T1000 (cell line): ENCODE measurements around the gene RYR3.
A peak's percentile ranks its signal among the peaks of the same experiment; 100 is the strongest.

Experiments used
- DNase-seq: peaks from one replicate; lab custom pipeline; 2025; ENCODE audit warnings: mixed read lengths; lab: John Stamatoyannopoulos, UW

Gene RYR3

DNA sequence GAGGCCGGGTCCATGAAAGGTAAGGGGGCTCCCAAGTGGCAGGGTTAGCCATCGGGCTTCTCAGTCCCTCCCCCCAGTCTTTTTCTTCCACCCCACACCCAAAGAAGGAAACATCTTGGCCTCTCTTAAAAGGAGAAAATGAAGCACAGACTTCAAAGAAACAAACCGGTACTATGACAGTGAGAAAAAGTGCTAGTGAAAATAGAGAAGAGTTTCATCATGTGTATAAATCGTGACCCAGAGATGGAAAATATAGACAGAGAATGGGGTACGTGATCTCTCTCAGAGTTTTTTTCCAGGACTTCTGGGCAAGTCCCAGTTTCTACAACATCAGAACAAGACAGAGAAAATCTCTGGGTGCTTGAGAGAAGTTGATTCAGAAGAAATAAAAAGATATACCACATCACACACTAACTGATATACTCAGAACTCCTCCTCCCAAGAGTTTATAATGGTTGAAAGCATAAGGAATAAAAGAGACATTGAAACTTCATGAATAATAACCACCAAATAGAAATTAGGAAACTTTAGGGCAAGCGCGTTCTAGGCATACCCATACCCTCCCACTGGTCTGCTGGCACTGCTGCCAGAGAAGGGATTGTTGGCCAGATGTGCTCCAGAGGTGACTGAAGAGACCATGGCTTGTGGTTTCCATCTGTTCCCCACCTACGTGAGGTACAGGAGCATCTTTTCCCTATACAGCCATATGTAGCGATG, 338.6 kb downstream of the RYR3 start:
- no peak for DNase-seq

GRCh38 chr15:33654860-33655259, 344.1 kb downstream of the RYR3 start:
- no peak for DNase-seq

GRCh38 chr15:33655488-33655887, 344.7 kb downstream of the RYR3 start:
- no peak for DNase-seq

DNA sequence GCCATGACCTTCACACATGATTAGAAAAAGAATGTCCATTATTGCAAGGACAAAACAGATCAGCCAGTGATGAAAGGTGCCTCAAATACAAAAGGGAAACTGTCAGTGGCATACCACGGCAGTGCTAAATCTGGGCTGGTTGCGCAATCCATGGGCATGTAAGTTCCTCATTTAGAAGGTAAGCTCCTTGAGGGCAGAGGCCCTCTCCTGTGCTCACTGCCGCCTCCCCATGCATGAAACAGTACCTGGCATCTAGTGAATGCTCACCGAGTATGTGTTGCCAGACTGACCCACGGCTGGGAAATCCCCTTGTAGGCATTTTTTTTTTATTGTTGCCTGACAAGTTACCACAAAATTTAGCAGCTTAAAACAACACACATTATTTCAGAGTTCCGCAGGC, 345.4 kb downstream of the RYR3 start:
- DNase-seq: no peak

DNA sequence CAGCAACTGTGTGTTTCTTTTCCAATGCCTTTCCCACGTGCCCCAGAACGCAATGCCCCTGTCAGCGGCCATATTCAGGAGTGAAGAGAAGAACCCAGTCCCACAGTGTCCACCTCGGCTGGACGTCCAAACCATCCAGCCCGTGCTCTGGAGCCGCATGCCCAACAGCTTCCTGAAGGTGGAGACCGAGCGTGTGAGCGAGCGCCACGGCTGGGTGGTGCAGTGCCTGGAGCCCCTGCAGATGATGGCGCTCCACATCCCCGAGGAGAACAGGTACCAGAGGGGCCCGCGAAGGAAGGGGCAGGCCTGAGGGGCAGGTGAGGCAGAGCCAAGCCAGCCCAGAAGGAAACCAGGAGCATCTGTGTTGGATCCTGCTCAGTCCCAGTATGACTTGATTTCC, 349.4 kb downstream of the RYR3 start:
- no peak for DNase-seq

DNA sequence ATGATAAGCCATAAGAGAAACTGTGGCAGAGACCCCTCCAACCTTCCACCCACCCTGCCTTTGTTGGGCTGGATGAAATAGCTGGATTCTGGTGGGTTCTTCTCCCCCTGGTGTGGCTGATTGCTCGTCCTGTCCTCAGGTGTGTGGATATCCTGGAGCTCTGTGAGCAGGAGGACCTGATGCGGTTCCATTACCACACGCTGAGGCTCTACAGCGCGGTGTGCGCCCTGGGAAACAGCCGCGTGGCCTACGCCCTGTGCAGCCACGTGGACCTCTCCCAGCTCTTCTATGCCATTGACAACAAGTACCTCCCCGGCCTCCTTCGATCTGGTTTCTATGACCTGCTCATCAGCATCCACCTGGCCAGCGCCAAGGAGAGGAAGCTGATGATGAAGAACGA, 351.2 kb downstream of the RYR3 start:
- no peak for DNase-seq

DNA sequence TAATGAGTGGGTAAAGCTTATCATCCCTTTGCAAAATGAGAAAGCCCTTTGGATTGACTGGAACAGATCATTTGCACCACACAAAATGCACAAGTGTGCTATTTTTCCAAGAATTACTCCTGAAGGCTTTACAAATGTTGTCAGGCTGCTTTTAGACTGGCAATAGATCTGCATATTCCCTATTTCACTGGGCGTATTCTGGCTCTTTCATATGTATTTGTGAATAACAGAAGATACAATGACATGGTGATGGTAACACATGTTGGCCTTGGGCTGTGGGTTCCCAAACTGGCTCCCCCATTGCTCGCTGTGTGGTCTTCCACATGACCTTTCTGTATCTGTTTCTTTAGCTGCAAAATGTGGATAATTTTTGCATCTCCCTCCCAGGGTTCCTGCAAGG, 354.2 kb downstream of the RYR3 start:
- DNase-seq: no peak

- no peak for DNase-seq
Observed at GRCh38 chr15:33670567-33670966, 359.8 kb downstream of the RYR3 start.

- DNase-seq: no peak
Observed at GRCh38 chr15:33671456-33671855, 360.7 kb downstream of the RYR3 start.

DNA sequence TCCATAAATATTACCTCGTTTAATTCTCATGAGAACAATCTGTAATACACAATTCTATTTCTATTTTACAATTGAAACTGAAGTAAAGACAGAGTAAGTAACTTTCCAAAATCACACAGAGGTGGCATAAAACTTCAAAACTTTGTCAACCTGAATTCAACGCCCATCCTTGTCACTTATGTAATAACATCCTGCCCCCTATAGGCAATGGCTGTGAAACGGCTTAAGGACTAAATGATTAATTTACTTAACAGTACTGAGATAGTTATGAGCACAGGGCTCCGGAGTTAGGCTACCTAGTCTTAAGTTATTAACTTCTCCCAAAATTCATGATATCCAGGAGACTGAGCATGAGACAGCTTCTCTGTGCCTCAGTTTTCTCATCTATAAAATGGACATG, 364.5 kb downstream of the RYR3 start:
- DNase-seq: no peak

GRCh38 chr15:33677238-33677830, 366.6 kb downstream of the RYR3 start:
- no peak for DNase-seq

DNA sequence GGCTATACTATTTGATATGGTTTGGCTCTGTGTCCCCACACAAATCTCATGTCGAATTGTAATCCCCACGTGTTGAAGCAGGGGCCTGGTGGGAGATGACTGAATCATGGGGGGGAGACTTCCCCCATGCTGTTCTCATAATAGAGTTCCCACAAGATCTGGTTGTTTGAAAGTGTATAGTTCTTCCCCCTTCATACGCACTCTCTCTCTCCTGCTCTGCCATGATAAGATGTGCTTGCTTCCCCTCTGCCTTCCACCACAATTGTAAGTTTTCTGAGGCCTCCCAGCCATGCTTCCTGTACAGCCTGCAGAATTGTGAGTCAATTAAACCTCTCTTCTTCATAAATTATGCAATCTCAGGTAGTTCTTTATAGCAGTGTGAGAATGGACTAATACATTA, 367.4 kb downstream of the RYR3 start:
- no peak for DNase-seq

- no peak for DNase-seq
Observed at GRCh38 chr15:33678602-33679001, 367.8 kb downstream of the RYR3 start.

GRCh38 chr15:33679061-33679460, 368.3 kb downstream of the RYR3 start:
- no peak for DNase-seq

DNA sequence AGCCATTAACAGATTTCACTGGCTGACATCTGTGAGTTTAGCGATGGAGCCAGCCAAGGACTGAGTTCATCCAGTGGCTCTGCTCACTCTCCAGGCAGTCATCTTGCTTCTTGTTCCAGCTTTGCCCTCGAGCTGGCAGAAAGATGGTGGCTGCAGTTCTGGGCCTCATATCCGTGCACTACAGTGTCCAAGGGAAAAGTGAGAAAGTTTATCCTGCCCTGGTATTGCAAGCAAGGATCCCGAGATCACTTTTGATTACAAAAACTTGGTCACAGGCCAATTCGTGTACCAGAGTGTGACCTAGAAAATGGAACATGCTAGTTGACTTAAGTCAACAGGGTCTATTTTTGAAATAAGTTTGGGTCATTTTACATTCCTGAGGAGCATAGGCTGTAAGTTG, 369.6 kb downstream of the RYR3 start:
- no peak for DNase-seq

- no peak for DNase-seq
Observed at GRCh38 chr15:33693166-33693800, 382.5 kb downstream of the RYR3 start.

DNA sequence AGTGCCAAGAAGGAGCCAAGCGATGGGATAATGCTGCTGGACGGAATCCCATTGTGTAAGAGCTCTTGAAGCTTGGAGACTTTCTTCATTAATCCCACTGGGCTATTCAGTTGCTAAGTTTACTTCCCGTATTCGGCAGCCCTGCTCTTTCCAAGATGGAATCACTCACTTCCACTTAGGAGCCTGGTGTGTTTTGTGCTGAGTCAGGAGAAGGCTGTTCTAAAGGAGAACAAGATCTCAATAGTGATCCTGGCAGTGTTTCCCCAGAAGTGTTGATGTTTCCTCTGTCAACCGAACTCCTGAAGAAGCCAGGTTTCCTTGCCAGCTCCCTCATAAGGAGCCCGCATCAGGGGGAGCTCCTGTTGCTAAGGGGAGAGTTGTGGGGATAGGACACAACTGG, 387.4 kb downstream of the RYR3 start:
- DNase-seq: no peak

DNA sequence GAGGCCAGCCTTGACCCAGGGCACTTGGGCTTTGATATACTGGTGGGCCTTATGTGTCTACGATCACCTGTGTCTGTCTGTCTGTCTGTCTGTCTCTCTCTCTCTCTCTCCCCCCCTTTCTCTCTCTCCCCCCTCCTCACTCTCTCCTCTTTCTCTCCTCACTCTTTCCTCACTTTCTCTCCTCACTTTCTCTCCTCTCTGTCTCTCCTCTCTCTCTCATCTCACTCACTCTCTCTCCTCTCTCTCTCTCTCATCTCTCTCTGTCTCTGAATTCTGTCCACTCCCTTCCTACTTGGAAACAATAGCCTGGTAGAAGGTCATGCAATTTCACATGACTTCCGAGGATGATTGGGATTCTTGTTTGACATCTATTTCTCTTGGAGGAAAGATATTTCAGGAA, 388.4 kb downstream of the RYR3 start:
- no peak for DNase-seq

DNA sequence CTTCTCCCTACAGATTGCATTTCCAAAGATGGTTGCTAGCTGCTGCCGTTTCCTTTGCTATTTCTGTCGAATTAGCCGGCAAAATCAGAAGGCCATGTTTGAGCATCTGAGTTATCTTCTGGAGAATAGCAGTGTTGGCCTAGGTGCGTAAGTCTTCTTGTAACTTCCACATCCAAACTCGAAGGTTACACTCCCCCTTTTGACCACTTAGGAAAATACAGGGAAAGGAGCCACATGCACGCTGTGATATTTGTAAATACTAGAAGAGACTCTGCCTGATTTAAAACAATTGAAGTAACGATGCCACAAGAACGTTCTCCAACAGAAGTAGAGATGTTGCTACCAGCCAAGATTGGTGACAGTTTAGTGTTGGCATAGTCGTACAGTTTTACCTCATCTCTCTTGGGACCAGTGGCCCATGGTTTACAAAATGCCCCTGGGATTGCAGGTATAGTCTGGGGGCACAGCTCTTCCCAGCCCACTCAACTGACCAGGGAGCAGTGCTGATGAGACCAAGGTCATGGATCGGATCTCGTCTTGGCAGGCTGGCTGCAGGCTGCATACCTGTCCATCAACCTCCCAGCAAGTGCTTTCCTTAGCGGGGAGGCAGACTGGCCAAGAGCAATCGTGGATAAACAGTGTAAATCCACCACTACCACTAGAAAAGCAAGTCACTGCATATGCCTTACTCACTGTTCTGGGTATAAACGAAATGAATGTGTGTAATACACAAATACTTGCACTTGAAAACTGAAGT, 389.1 kb downstream of the RYR3 start:
- DNase-seq: no peak

DNA sequence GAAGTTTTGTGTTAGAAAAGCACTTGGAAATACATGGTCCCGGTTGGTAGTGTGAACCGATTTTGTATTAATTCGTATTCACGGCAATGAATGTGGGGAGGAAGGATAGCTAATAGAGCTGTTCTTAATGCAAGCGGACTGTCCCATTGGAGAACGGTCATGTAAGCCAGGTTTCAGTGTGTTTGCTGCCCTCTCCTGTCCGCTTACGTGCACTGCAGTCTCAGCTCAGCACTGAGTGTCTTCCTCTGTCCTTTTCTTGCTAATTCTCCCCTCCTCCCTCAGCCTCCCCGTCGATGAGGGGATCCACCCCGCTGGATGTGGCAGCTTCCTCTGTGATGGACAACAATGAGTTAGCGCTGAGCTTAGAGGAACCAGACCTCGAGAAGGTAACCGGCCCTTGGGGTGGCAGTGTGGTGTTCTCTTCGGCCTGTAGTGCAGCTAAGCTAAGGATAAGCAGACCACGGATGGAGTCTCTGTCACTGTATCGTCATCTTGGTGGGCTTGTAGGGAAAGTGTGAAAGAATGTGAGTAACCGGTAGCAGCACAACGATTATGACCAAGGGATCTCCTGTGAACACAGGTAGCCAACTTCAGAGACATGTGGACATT, 390.0 kb downstream of the RYR3 start:
- peak; percentile 46 for DNase-seq

GRCh38 chr15:33701304-33701696, 390.5 kb downstream of the RYR3 start:
- no peak for DNase-seq

DNA sequence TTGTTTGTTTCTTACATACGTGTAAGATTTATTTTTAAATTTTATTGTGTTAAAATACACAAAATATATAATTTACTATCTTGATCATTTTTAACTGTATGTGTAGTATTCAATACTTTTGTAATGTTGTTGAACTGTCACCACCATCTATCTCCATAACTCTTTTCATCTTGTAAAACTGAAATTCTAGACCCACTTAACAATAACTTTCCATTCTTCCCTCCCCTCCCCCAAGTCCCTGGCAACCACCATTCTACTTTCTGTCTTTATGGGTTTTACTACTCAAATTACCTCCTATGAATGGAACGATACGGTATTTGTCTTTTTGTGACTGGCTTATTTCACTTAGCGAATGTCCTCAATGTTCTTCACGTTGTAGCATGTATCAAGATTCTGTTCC, 395.4 kb downstream of the RYR3 start:
- no peak for DNase-seq
